Breast epithelium (tissue), 3 donors: ENCODE measurements around the gene GADL1.

ENCODE experiments used
- POLR2A ChIP-seq: fragments of 450-650 bp; IDR thresholded peaks from one replicate; pipeline ENCODE4 v1.6.1; 2016; ENCODE audit warnings: antibody characterized with exemption, mild to moderate bottlenecking, moderate library complexity
- POLR2AphosphoS5 ChIP-seq, 3 donors: sonication (generic); formaldehyde crosslinking; IDR thresholded peaks; one replicate each; pipeline ENCODE4 v1.6.1; 2017; ENCODE audit warnings: antibody characterized with exemption in 3 of 3
- TF ChIP-seq, protein P1 (sequence below), 3 donors: fragments of 450-650 bp; IDR thresholded peaks; one replicate each; pipeline ENCODE4 v1.5.1; 2016 to 2017; ENCODE audit warnings: antibody characterized with exemption in 3 of 3, mild to moderate bottlenecking in 3 of 3, moderate library complexity in 3 of 3

DNA sequence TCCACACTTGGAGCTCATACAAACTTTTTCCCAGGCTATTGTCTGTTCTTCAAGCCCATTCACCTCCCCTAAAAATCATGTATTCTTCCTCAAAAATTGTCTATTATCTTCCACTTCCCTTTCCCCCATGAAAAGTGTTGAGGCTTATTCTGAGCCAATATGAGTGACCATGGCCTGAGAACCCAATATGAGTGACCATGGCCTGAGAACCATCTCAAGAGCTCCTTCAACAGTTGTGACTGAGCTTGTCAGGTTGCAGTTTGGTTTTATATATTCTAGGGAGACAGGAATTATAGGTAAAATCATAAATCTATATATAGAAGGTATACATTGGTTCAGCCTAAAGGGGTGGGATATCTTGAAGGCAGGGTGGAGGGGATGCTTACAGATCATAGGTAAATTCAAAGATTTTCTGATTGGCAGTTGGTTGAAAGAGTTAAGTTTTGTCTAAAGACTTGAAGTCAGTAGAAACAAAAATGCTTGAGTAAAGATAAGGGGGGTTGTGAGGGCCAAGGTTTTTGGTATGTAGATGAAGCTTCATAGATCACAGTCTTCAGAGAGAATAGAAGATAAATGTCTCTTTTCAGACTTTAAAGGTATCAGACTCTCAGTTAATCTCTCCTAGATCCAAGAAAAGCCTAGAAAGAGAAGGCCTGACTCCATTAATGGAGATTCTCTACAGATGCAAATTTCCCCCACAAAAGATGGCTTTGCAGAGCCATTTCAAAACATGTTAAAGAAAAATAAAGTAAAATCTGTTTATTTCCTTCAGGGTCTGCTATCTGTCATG, 192.2 kb downstream of the GADL1 start:
- no peak for TF ChIP-seq POLR2A
- TF ChIP-seq, protein P1, sequence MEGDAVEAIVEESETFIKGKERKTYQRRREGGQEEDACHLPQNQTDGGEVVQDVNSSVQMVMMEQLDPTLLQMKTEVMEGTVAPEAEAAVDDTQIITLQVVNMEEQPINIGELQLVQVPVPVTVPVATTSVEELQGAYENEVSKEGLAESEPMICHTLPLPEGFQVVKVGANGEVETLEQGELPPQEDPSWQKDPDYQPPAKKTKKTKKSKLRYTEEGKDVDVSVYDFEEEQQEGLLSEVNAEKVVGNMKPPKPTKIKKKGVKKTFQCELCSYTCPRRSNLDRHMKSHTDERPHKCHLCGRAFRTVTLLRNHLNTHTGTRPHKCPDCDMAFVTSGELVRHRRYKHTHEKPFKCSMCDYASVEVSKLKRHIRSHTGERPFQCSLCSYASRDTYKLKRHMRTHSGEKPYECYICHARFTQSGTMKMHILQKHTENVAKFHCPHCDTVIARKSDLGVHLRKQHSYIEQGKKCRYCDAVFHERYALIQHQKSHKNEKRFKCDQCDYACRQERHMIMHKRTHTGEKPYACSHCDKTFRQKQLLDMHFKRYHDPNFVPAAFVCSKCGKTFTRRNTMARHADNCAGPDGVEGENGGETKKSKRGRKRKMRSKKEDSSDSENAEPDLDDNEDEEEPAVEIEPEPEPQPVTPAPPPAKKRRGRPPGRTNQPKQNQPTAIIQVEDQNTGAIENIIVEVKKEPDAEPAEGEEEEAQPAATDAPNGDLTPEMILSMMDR (IDR thresholded peaks at IDR 0.05), result no peak
- TF ChIP-seq POLR2AphosphoS5 (IDR thresholded peaks at IDR 0.05), result no peak
